DMS153 (cell line): ENCODE results near the gene VMP1.
"Not testable (repeated sequence)": the region's sequence is repeated elsewhere in the genome, so short reads cannot be mapped to it uniquely, and the experiment has no call there.

ENCODE experiments used
- DNase-seq: peaks from one replicate; lab custom pipeline; 2025; lab: John Stamatoyannopoulos, UW

VMP1 gene

DNA sequence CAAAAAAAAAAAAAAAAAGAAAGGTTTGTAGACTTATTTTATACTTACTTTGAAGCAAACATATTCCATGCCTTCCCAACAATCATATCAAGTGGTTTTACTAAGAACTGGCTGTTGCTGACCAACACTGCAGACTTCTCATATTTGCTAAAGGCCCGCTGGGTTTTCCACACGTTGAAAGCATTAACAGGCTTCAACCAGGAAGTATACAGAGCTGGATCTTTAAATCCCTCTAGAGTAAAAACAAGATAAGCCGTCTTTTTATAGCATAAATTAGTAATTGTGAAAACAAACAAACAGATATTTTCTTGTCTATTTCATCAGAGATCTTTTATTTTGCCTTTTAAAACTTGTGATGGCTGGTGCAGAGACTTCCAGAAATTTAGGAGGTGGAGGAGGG is 156.2 kb downstream of the VMP1 start:
- no peak for DNase-seq

DNA sequence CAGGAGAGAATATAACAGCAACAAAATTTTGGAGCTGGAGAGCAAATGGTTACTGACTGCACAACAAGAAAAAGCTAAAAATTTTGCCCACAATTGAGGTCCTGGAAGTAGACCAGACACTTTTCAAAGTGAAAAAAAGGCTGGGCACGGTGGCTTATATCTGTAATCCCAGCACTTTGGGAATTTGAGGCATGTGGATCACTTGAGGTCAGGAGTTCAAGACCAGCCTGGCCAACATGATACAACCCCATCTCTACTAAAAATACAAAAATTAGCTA is 162.4 kb downstream of the VMP1 start:
- no peak for DNase-seq

DNA sequence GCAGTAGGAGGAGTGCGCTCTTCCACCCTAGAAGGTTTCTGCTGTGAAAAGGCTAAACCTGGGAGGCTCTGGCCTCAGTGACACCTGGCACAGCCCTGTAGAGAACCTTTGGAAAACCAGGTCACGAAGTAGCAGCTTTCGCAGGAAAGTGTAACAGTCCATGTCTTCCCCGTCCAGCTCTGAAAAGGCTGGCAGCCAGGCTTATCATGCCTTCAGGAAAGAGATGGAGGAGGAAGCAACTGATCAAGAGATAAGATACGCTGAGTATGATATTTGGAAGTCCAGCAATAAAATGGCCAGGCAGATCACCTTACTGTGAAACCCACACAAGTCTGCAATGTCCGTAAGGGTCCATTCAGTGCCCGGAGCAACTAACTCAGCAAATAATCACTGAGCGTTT is 163.0 kb downstream of the VMP1 start:
- DNase-seq, result no peak

DNA sequence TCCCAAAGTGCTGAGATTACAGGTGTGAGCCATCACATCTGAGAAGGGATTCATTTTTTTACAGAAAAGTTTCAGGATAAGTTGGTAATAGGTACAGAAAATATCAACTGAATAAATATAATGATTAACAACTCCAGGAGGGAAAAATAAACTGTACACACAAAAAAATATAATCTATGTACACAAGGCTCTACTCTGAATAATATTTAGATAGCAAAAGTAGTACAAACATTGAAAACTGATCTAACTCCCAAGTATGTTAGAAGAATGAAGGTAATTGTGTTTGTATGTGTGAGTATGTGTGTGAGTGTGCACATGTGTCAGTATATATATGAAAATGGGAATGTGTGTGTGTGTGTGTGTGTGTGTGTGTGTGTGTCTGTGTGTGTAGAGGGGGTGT is 164.9 kb downstream of the VMP1 start:
- DNase-seq, result no peak

DNA sequence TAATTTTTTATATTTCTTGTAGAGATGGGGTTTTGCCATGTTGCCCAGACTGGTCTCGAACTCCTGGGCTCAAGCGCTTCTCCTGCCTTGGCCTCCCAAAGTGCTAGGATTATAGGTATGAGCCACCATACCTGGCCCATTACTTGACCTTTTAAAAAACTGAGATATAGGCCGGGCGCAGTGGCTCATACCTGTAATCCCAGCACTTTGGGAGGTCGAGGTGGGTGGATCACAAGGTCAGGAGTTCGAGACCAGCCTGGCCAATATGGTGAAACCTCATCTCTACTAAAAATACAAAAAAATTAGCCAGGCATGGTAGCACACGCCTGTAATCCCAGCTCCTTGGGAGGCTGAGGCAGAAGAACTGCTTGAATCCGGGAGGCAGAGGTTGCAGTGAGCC is 166.0 kb downstream of the VMP1 start:
- not testable (repeated sequence) for DNase-seq

DNA sequence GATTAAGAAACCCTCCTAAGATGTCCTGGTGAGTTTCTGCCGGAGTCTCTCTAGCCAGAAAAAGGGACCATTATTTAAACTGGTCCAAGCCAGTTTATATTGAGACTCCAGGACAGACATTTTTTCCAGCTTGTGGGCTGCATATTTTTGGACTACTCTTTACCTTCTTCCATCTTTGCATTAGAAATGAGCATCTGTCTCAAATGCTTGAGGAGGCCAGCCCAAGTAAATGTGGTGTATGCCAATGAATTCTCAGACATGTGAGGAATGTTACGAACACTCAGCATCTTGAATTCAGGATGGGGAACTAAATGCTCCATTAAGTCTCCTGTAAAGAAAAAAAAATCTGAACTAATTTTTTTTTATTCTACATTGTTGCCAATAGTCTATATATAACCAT is 166.9 kb downstream of the VMP1 start:
- DNase-seq, result no peak

DNA sequence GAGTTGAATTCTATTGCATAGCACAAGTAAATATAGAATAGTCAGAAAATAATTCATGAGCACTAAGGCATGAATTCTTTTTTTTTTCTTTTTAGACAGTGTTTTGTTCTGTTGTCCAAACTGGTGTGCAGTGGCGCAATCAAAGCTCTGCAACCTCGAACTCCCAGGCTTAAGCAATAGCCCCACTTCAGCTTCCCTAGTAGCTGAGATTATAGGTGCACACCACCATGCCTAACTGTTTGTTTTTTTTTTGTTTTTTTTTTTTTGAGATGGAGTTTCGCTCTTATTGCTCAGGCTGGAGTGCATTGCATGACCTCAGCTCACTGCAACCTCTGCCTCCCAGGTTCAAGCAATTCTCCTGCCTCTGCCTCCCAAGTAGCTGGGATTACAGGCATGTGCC is 168.7 kb downstream of the VMP1 start:
- no peak for DNase-seq

DNA sequence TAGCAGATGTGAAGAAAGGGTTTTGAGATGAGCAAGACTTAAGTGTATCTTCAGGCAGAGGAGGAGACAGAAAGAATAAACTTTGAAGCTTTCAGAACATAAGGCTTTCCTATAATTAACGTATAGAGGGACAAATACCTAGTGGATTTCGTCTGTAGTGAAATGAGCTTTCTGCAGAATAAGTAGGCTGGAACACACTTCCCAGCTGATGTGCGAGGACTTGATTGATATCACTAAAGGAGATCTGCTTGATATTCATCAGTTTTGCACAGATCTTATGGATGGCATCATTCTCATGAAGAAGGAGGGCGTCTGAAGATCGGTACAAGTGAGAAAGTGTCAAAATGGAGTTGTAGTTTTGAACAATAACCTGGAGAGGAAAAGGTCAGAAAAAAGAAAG is 170.5 kb downstream of the VMP1 start:
- DNase-seq, result no peak

DNA sequence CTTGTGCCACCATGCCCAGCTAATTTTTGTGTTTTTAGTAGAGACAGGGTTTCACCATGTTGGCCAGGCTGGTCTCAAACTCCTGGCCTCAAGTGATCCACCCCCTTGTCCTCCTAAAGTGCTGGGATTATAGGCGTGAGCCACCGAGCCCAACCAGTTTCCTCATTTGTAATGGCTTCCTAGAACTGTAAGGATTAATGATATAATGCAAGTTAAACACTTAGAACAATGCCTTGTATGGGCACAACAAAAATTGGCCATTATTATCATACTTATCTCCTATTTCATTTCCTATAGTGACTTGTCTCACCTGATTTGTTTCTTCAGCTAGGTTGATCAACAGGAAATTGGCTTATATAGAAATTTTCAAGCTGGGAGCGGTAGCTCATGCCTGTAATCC is 171.2 kb downstream of the VMP1 start:
- DNase-seq, result no peak

DNA sequence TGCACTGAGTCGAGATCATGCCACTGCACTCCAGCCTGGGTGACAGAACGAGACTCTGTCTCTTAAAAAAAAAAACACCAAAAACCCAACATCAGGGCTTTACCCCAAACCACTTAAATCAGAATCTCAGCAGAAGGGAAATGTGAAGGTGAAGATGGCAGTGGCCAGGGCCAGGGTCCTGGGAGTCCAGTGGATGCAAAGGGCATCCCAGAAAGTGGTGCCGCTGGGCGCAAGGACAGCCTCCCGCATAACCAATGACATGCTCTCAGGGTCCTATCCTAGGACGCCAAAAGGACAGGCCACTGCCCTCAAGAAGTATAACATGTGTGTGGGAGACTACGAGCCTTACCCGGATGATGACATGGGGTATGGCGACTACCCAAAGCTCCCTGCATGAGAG is 177.4 kb downstream of the VMP1 start:
- no peak for DNase-seq

DNA sequence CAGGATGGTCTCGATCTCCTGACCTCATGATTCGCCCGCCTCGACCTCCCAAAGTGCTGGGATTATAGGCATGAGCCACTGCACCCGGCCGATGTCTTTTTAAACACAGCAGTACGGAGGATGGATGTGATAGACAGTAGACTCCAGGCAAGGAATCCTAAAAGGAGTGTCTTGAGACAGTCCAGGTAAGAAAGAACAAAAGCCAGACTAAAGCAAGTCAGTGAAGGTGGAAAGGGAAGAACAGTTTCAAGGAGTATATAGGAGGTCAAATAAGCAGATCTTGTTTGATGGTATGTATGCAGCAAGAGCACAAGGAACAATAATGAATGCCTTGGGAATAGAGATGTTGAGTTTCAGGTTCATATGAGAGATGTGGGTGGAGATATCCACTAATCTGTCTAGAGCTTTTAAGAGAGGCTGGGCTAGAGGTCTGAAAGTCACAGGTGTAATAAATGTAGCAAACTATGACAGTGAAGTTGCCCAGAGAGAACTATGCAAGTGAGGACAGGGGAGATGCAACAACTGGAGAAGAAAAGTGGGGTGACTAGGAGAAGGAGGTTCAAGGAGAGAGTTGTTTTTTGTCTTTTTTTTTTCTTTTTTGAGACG is 180.8 kb downstream of the VMP1 start:
- DNase-seq, result no peak

DNA sequence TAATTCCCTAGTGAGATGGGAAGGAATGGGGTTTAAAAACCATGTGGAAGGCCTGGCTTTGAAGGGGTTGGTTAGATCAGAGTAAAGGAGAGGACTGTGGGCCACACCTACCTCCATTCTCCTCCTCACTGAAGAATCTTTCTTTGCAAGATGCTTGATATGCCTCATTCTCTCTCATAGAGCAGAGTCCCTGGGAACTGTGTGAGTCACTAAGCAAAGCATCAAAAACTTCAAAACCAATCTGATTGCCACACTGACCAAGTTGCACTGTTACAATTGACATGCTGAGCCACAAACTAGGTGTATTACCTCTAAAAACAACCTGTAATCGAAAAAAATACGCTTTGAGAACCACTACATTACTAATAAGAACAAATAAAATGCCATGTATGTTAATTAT is 183.3 kb downstream of the VMP1 start:
- no peak for DNase-seq
